ENCODE results near the gene ZNF689. TPM values are rescaled to one million over a fixed set of nuclear protein-coding genes. Genes with fewer than 3 reads are reported as not detected.

ZNF689 gene
- total RNA-seq, 1 experiment from 2014 or later, result 21.1 TPM

- Mint-ChIP-seq H3K4me1 (no peaks in the 10 kb centered on the region), H3K27ac (0 out of 7 replicates have a peak overlapping the region, but pooled peaks of 1 of the 3 experiments have one; percentile 7), H3K9me3 (peaks cover 0 to 6% of the 10 kb centered on the region in 2 experiments; a peak in 2 of 5 replicates), H3K27me3 (ENCODE audit: low read depth) (no peaks in the 10 kb centered on the region), H3K36me3 (ENCODE audit: insufficient read depth in 1 of 3, low read depth in 3 of 3) (peaks cover 10 to 30% (median 27%) of the 10 kb centered on the region in 3 experiments), H3K4me3 (no peak overlapping the region)
- TF ChIP-seq CTCF (conservative IDR thresholded peaks at IDR 0.05), result no peak
- H3K79me2 ChIP-seq (ENCODE audit: insufficient read depth, low read length), result no peaks in the 10 kb centered on the region
- no peak overlapping the region for H3K56ac ChIP-seq (ENCODE audit: insufficient read length, low read depth, low read length)
- no peak overlapping the region for H3K23ac ChIP-seq (ENCODE audit: insufficient read length, low read depth, low read length)
- no peak overlapping the region for H3K4ac ChIP-seq (ENCODE audit: low read depth, low read length)
- no peak overlapping the region for H2BK5ac ChIP-seq (ENCODE audit: insufficient read length, low read length)
- H2AK5ac ChIP-seq (ENCODE audit: insufficient read length, low read length), result no peak overlapping the region
- H3K14ac ChIP-seq (ENCODE audit: insufficient read depth, low read length), result no peak overlapping the region
- no peak overlapping the region for H2BK15ac ChIP-seq (ENCODE audit: low read depth, low read length)
- no peaks in the 10 kb centered on the region for H3K79me1 ChIP-seq (ENCODE audit: insufficient read depth, low read depth, low read length, poor library complexity, severe bottlenecking)
- no peak overlapping the region for H4K8ac ChIP-seq (replicated peaks; ENCODE audit: insufficient read length, low read depth, low read length)
- DNase-seq, result no peak
- H3K27me3 ChIP-seq (ENCODE audit: insufficient read depth, low read length), result no peaks in the 10 kb centered on the region
- H2BK20ac ChIP-seq (ENCODE audit: low read depth, low read length, poor library complexity, severe bottlenecking), result no peak overlapping the region
- no peaks in the 10 kb centered on the region for H3K4me1 ChIP-seq (ENCODE audit: insufficient read depth, low read length)
- H3K9me3 ChIP-seq (ENCODE audit: control insufficient read depth, low read depth, low read length), result no peaks in the 10 kb centered on the region
- no peak overlapping the region for H2BK120ac ChIP-seq (ENCODE audit: low read depth, low read length, poor library complexity, severe bottlenecking)
- H3K4me2 ChIP-seq (ENCODE audit: insufficient read depth, insufficient read length, low read length), result no peak overlapping the region
- no peak overlapping the region for H4K91ac ChIP-seq (ENCODE audit: insufficient read length, low read depth, low read length)
- no peak overlapping the region for H2BK12ac ChIP-seq (ENCODE audit: insufficient read length, low read depth, low read length)
- no peaks in the 10 kb centered on the region for H4K20me1 ChIP-seq (ENCODE audit: control insufficient read depth, insufficient read depth, insufficient read length)
- H3T11ph ChIP-seq (ENCODE audit: low read length), result no peak overlapping the region
- H4K5ac ChIP-seq (ENCODE audit: insufficient read length, low read depth, low read length), result no peak overlapping the region
- H3K27ac ChIP-seq (ENCODE audit: insufficient read length, low read depth, low read length), result no peak overlapping the region
- no CpG with 5 or more reads among the region's 2 CpGs for whole genome bisulfite sequencing (ENCODE audit: extremely low coverage, insufficient read length, low lambda C conversion rate)
- H3K9ac ChIP-seq (ENCODE audit: extremely low read depth, insufficient read length, low read length), result no peak overlapping the region
- H3K18ac ChIP-seq (ENCODE audit: insufficient read length, low read depth, low read length), result no peak overlapping the region
- no peak overlapping the region for H2AFZ ChIP-seq (ENCODE audit: low read length)
- no peaks in the 10 kb centered on the region for H3K23me2 ChIP-seq (ENCODE audit: insufficient read length, low read depth, low read length, poor library complexity, severe bottlenecking)
Observed at GRCh38 chr16:30600929-30601328, 9.3 kb downstream of the ZNF689 start.

All from H9 (cell line).